HL-60 (cell line): ENCODE data around the gene CAB39L.

Source experiments
- DNase-seq, 2 experiments: peaks; one replicate each; pipeline ENCODE4 v3.0.0-alpha.2; 2010 to 2020; ENCODE audit warnings: low read depth in 1 of 2, low spot score in 1 of 2
- H3K27ac ChIP-seq: fragments of 250-450 bp; sonication (Bioruptor Pico); replicated peaks from 2 replicates; pipeline ENCODE4 v1.5.1; 2020; ENCODE audit warnings: mild to moderate bottlenecking, moderate library complexity
- H3K27me3 ChIP-seq: fragments of 250-450 bp; sonication (Bioruptor Pico); 2 replicates; pipeline ENCODE4 v1.5.1; 2021; ENCODE audit warnings: mild to moderate bottlenecking, moderate library complexity; ENCODE audit not compliant: insufficient read depth, poor library complexity, severe bottlenecking
- H3K4me3 ChIP-seq: replicated peaks from 2 replicates; pipeline ENCODE4 v1.5.1; 2011; ENCODE audit warnings: mild to moderate bottlenecking, control low read depth, low read length; ENCODE audit not compliant: insufficient read depth
- CTCF ChIP-seq: IDR thresholded peaks from one replicate; pipeline ENCODE4 v1.5.1; 2011; ENCODE audit warnings: low read length, control low read depth, inconsistent platforms; ENCODE audit not compliant: insufficient read depth
- GABPA ChIP-seq: IDR thresholded peaks from 2 replicates; pipeline ENCODE4 v1.6.1; 2012; ENCODE audit warnings: low read depth
- POLR2AphosphoS5 ChIP-seq: IDR thresholded peaks from 2 replicates; pipeline ENCODE4 v1.6.1; 2012; ENCODE audit warnings: low read depth
- REST ChIP-seq: IDR thresholded peaks from 2 replicates; pipeline ENCODE4 v1.6.1; 2012; ENCODE audit warnings: low read depth; ENCODE audit not compliant: insufficient replicate concordance
- SPI1 ChIP-seq: IDR thresholded peaks from 2 replicates; pipeline ENCODE4 v1.6.1; 2012; ENCODE audit warnings: low read depth, mild to moderate bottlenecking, borderline replicate concordance

CAB39L gene

GRCh38 chr13:49279885-49280284, 164.0 kb downstream of the CAB39L start:
- no peak for DNase-seq
- Histone ChIP-seq H3K27ac (no peak overlapping the region), H3K27me3 (no peaks in the 10 kb centered on the region), H3K4me3 (no peak overlapping the region)
- no peak for TF ChIP-seq GABPA
- no peak for TF ChIP-seq REST
- no peak for TF ChIP-seq CTCF
- TF ChIP-seq SPI1, result no peak
- TF ChIP-seq POLR2AphosphoS5, result no peak

- no peak overlapping the region for H3K27ac ChIP-seq
- TF ChIP-seq SPI1, result no peak
- TF ChIP-seq CTCF, result no peak
- no peak for TF ChIP-seq POLR2AphosphoS5
- no peak for TF ChIP-seq REST
- TF ChIP-seq GABPA, result no peak
- no peaks in the 10 kb centered on the region for H3K27me3 ChIP-seq
- DNase-seq, result no peak
- H3K4me3 ChIP-seq, result no peak overlapping the region
These were observed 164.8 kb downstream of the CAB39L start for GRCh38 chr13:49279112-49279511.

GRCh38 chr13:49278211-49278610, 165.7 kb downstream of the CAB39L start:
- no peak for DNase-seq
- no peak overlapping the region for H3K27ac ChIP-seq
- no peaks in the 10 kb centered on the region for H3K27me3 ChIP-seq
- no peak overlapping the region for H3K4me3 ChIP-seq
- TF ChIP-seq GABPA, result no peak
- no peak for TF ChIP-seq REST
- no peak for TF ChIP-seq POLR2AphosphoS5
- TF ChIP-seq SPI1, result no peak
